ENCODE data around the gene SLC7A6OS. TPM values are rescaled to one million over a fixed set of nuclear protein-coding genes. Genes with fewer than 3 reads are reported as not detected.

SLC7A6OS gene
- total RNA-seq, 1 experiment from 2014 or later: 16.4 TPM

DNA sequence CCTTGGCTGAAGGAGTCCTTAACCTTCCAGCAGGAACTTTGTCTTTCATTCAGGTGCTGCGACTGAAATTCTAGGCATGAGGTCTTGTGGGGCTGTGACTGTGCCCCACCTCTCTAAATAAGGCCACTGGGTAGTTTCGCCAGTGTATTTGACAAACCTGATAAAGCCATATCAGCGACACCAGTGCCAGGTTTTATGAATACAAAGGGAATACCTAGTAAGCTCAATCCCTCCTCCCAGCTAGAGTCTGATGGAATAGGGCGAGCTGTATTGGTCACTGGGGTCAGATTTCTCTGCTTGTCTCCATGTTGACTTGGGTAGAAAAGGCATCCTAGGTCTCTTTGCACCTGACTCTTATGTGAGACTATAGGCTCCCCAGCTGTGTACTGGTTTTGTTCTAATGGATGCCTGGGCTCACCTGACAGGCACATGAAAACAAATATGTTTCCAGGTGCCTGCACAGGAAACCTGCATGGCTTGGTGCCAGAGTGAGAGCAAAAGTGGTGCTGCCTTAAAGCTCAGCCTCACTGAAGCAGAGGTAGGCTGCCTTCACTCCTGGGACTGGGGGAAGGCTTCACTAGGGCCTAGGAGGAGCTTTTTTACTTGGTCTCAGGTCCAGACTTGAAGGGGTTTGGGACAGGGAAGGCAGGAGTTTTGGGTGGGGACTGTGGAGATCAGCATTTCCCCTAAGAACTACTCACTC is 38.1 kb downstream of the SLC7A6OS start:
- H2AFZ ChIP-seq (ENCODE audit: low read depth, low read length, poor library complexity, severe bottlenecking): no peak overlapping the region
- H3K36me3 ChIP-seq (ENCODE audit: control insufficient read depth in 1 of 2, insufficient read depth in 2 of 2, low read length in 2 of 2): peaks cover 0 to 13% of the 10 kb centered on the region in 2 experiments; a peak in 2 of 4 replicates
- no peaks in the 10 kb centered on the region for H3K9me3 ChIP-seq (ENCODE audit: control insufficient read depth in 1 of 2, insufficient read depth in 1 of 2, low read depth in 1 of 2, low read length in 2 of 2)
- TF ChIP-seq, protein P1, sequence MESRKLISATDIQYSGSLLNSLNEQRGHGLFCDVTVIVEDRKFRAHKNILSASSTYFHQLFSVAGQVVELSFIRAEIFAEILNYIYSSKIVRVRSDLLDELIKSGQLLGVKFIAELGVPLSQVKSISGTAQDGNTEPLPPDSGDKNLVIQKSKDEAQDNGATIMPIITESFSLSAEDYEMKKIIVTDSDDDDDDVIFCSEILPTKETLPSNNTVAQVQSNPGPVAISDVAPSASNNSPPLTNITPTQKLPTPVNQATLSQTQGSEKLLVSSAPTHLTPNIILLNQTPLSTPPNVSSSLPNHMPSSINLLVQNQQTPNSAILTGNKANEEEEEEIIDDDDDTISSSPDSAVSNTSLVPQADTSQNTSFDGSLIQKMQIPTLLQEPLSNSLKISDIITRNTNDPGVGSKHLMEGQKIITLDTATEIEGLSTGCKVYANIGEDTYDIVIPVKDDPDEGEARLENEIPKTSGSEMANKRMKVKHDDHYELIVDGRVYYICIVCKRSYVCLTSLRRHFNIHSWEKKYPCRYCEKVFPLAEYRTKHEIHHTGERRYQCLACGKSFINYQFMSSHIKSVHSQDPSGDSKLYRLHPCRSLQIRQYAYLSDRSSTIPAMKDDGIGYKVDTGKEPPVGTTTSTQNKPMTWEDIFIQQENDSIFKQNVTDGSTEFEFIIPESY (IDR thresholded peaks at IDR 0.05; ENCODE audit: extremely low read depth, insufficient replicate concordance, low read length): no peak
- TF ChIP-seq TCF7L2 (IDR thresholded peaks at IDR 0.05; ENCODE audit: borderline replicate concordance, extremely low read depth, insufficient read depth, insufficient read length): no peak
- no peaks in the 10 kb centered on the region for H3K27me3 ChIP-seq (ENCODE audit: insufficient read depth, low read length)
- H3K4me2 ChIP-seq (ENCODE audit: low read length): no peak overlapping the region
- no peak overlapping the region for H3K27ac ChIP-seq (ENCODE audit: low read depth, low read length)
- ChIA-PET POLR2A (no interaction called here), CTCF (interaction anchor here (1.2 kb wide), 1 partner anchor 9 kb away, joined by 4 read pairs; the partner anchor contains the start of gene SLC7A6), RAD21 (ENCODE audit: low non-redundant PET in 1 of 2, low total read pairs in 2 of 2, uncharacterized antibody in 2 of 2, unreplicated experiment in 2 of 2) (no interaction called here)
- ATAC-seq (no peak), DNase-seq (ENCODE audit: low read depth, low spot score) (no peak)
- H3K9ac ChIP-seq (ENCODE audit: low read length): no peak overlapping the region
- no TSS peak for BruUV-seq (replicated peaks)
- H3K9me2 ChIP-seq (ENCODE audit: insufficient read depth): no peaks in the 10 kb centered on the region
- peaks cover 8% of the 10 kb centered on the region in 2 experiments for H3K4me1 ChIP-seq (ENCODE audit: control insufficient read depth in 1 of 2, insufficient read depth in 2 of 2, low read length in 2 of 2)
- intact Hi-C loops (cut with micrococcal nuclease): no loop called here
- peaks cover 22% of the 10 kb centered on the region; the same call in 1 of the 2 replicates for H4K20me1 ChIP-seq (ENCODE audit: insufficient read depth)
- H3K79me2 ChIP-seq (ENCODE audit: insufficient read depth, low read length): peaks cover 79% of the 10 kb centered on the region
- H3K4me3 ChIP-seq (replicated peaks in 1 of 2; ENCODE audit: low read depth in 1 of 2, low read length in 2 of 2): no peak overlapping the region

DNA sequence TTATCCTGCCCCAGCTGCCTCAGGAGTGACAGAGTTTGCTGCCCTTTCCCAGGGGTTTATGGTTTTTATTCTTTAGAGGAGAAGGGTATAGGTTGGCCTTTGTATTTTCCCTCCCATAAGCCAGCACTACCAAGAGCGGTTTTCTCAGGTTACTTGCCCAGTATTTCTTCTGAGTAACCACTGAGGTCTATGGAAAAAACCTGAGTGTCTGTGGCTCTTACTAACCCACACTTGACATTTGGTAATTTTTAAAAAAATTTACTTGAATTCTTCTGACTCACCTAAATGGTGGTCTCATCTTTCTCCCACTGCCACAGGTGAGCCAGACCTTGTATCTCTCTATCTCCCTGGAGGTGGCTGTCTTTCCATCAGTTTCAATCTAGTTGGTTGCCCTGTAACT is 40.4 kb downstream of the SLC7A6OS start:
- POLR2A ChIA-PET: no interaction called here
- peaks cover 22% of the 10 kb centered on the region; the same call in 1 of the 2 replicates for H4K20me1 ChIP-seq (ENCODE audit: insufficient read depth)
- no TSS peak for BruUV-seq (replicated peaks)
- intact Hi-C loops (cut with micrococcal nuclease): no loop called here
- RAD21 ChIA-PET (ENCODE audit: low non-redundant PET in 1 of 2, low total read pairs in 2 of 2, uncharacterized antibody in 2 of 2, unreplicated experiment in 2 of 2): no interaction called here
- CTCF ChIA-PET: no interaction called here
- H3K79me2 ChIP-seq (ENCODE audit: insufficient read depth, low read length): peaks cover 96% of the 10 kb centered on the region
- no peaks in the 10 kb centered on the region for H3K9me2 ChIP-seq (ENCODE audit: insufficient read depth)
- H3K27me3 ChIP-seq (ENCODE audit: insufficient read depth, low read length): no peaks in the 10 kb centered on the region
- no peak for DNase-seq (ENCODE audit: low read depth, low spot score)
- no peak overlapping the region for H3K27ac ChIP-seq (ENCODE audit: low read depth, low read length)
- H3K9me3 ChIP-seq (ENCODE audit: control insufficient read depth in 1 of 2, insufficient read depth in 1 of 2, low read depth in 1 of 2, low read length in 2 of 2): no peaks in the 10 kb centered on the region
- TF ChIP-seq, protein P2, sequence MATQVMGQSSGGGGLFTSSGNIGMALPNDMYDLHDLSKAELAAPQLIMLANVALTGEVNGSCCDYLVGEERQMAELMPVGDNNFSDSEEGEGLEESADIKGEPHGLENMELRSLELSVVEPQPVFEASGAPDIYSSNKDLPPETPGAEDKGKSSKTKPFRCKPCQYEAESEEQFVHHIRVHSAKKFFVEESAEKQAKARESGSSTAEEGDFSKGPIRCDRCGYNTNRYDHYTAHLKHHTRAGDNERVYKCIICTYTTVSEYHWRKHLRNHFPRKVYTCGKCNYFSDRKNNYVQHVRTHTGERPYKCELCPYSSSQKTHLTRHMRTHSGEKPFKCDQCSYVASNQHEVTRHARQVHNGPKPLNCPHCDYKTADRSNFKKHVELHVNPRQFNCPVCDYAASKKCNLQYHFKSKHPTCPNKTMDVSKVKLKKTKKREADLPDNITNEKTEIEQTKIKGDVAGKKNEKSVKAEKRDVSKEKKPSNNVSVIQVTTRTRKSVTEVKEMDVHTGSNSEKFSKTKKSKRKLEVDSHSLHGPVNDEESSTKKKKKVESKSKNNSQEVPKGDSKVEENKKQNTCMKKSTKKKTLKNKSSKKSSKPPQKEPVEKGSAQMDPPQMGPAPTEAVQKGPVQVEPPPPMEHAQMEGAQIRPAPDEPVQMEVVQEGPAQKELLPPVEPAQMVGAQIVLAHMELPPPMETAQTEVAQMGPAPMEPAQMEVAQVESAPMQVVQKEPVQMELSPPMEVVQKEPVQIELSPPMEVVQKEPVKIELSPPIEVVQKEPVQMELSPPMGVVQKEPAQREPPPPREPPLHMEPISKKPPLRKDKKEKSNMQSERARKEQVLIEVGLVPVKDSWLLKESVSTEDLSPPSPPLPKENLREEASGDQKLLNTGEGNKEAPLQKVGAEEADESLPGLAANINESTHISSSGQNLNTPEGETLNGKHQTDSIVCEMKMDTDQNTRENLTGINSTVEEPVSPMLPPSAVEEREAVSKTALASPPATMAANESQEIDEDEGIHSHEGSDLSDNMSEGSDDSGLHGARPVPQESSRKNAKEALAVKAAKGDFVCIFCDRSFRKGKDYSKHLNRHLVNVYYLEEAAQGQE (IDR thresholded peaks at IDR 0.05; ENCODE audit: low read depth): no peak
- TF ChIP-seq ZNF274 (IDR thresholded peaks at IDR 0.05; ENCODE audit: low read depth, low read length) (no peak), CEBPB (IDR thresholded peaks at IDR 0.05; ENCODE audit: low read depth) (no peak), SP1 (IDR thresholded peaks at IDR 0.05; ENCODE audit: low read depth) (no peak), YY1 (IDR thresholded peaks at IDR 0.05; ENCODE audit: extremely low read depth, insufficient replicate concordance, low read depth, low read length) (no peak), CBX3 (IDR thresholded peaks at IDR 0.05; ENCODE audit: low read depth) (no peak), POLR2AphosphoS5 (IDR thresholded peaks at IDR 0.05; ENCODE audit: low read depth, low read length) (no peak), EZH2 (IDR thresholded peaks at IDR 0.05) (no peak), EZH2phosphoT487 (IDR thresholded peaks at IDR 0.05; ENCODE audit: borderline replicate concordance) (no peak), TCF7L2 (IDR thresholded peaks at IDR 0.05; ENCODE audit: borderline replicate concordance, extremely low read depth, insufficient read depth, insufficient read length) (no peak), JUND (IDR thresholded peaks at IDR 0.05) (no peak)
- H2AFZ ChIP-seq (ENCODE audit: low read depth, low read length, poor library complexity, severe bottlenecking): no peak overlapping the region
- H3K4me2 ChIP-seq (ENCODE audit: low read length): no peak overlapping the region
- no peak overlapping the region for H3K4me3 ChIP-seq (replicated peaks in 1 of 2; ENCODE audit: low read depth in 1 of 2, low read length in 2 of 2)
- H3K36me3 ChIP-seq (ENCODE audit: control insufficient read depth in 1 of 2, insufficient read depth in 2 of 2, low read length in 2 of 2): peaks cover 0 to 13% of the 10 kb centered on the region in 2 experiments; a peak in 2 of 4 replicates
- H3K4me1 ChIP-seq (ENCODE audit: control insufficient read depth in 1 of 2, insufficient read depth in 2 of 2, low read length in 2 of 2): peaks cover 18 to 20% of the 10 kb centered on the region in 2 experiments
- H3K9ac ChIP-seq (ENCODE audit: low read length): no peak overlapping the region
- no peak for ATAC-seq
